Measurements from ENCODE around the gene CREB1.

CREB1 gene

DNA sequence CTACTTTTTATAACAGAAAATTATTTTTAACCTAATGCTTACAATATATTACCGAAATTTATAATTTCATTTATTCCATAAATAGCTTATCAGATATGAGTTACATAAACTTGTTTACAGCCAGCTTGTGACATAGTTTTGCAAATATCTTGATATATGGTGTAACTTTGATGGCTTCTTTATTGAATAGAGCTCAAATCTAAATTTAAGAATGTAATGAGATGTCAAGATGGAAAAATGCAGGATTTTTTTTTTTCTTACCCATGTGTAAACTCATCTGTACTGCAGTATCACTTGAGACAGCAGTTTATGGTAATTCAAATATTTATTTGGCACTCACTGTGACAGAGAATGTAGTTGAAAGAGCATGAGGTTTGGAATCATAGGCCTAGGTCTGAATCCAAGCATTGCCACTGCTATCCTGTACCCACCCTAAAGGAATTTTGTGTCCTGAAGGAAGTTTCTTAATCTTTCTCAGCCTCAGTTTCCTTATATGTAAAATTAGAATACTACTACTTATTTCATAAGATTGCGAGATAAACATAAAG, 3.8 kb downstream of the CREB1 start:
- TF ChIP-seq TAF1 (IDR thresholded peaks at IDR 0.05; ENCODE audit: low read depth) (no peak), TEAD4 (IDR thresholded peaks at IDR 0.05) (no peak), CREB1 (IDR thresholded peaks at IDR 0.05; ENCODE audit: low read depth) (no peak), YY1 (IDR thresholded peaks at IDR 0.05; ENCODE audit: low read depth) (no peak), EP300 (IDR thresholded peaks at IDR 0.05; ENCODE audit: borderline replicate concordance) (no peak), TCF12 (IDR thresholded peaks at IDR 0.05; ENCODE audit: low read depth) (no peak), NFIC (IDR thresholded peaks at IDR 0.05) (no peak), MAX (IDR thresholded peaks at IDR 0.05) (no peak), EGR1 (IDR thresholded peaks at IDR 0.05) (no peak)
- TF ChIP-seq, protein P1, sequence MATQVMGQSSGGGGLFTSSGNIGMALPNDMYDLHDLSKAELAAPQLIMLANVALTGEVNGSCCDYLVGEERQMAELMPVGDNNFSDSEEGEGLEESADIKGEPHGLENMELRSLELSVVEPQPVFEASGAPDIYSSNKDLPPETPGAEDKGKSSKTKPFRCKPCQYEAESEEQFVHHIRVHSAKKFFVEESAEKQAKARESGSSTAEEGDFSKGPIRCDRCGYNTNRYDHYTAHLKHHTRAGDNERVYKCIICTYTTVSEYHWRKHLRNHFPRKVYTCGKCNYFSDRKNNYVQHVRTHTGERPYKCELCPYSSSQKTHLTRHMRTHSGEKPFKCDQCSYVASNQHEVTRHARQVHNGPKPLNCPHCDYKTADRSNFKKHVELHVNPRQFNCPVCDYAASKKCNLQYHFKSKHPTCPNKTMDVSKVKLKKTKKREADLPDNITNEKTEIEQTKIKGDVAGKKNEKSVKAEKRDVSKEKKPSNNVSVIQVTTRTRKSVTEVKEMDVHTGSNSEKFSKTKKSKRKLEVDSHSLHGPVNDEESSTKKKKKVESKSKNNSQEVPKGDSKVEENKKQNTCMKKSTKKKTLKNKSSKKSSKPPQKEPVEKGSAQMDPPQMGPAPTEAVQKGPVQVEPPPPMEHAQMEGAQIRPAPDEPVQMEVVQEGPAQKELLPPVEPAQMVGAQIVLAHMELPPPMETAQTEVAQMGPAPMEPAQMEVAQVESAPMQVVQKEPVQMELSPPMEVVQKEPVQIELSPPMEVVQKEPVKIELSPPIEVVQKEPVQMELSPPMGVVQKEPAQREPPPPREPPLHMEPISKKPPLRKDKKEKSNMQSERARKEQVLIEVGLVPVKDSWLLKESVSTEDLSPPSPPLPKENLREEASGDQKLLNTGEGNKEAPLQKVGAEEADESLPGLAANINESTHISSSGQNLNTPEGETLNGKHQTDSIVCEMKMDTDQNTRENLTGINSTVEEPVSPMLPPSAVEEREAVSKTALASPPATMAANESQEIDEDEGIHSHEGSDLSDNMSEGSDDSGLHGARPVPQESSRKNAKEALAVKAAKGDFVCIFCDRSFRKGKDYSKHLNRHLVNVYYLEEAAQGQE (IDR thresholded peaks at IDR 0.05; ENCODE audit: low read depth) = no peak
- TF ChIP-seq, protein P2, sequence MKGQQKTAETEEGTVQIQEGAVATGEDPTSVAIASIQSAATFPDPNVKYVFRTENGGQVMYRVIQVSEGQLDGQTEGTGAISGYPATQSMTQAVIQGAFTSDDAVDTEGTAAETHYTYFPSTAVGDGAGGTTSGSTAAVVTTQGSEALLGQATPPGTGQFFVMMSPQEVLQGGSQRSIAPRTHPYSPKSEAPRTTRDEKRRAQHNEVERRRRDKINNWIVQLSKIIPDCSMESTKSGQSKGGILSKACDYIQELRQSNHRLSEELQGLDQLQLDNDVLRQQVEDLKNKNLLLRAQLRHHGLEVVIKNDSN (IDR thresholded peaks at IDR 0.05) = no peak

GRCh38 chr2:207534417-207534816, 4.7 kb downstream of the CREB1 start:
- TF ChIP-seq CEBPB (IDR thresholded peaks at IDR 0.05) (no peak), TEAD4 (IDR thresholded peaks at IDR 0.05) (no peak), CREB1 (IDR thresholded peaks at IDR 0.05; ENCODE audit: low read depth) (no peak), EGR1 (IDR thresholded peaks at IDR 0.05) (no peak)
- TF ChIP-seq, protein P2 (IDR thresholded peaks at IDR 0.05) = no peak

DNA sequence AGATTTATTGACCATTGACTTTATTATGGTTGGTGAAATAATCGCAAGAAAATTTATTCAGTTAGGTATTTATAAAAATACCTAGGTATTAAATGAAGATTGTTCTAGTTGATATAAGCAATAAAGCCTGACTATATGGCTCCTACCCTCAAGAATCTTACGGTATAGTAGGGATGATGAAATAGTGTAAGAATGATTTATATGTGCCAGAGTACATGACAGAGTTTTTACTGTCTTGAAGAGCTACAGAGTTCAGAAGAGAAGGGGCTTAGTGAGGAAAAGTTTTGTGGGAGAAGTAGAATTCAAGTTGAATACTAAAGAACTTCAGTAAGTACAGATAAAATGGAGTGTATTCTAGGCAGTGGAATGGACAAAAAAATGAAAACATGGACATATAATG, 9.7 kb downstream of the CREB1 start:
- TF ChIP-seq CEBPB (IDR thresholded peaks at IDR 0.05) (no peak), ZBTB7A (IDR thresholded peaks at IDR 0.05; ENCODE audit: low read depth) (no peak), YY1 (IDR thresholded peaks at IDR 0.05; ENCODE audit: low read depth) (no peak), TEAD4 (IDR thresholded peaks at IDR 0.05) (no peak), MAX (IDR thresholded peaks at IDR 0.05) (no peak), FOXM1 (IDR thresholded peaks at IDR 0.05; ENCODE audit: borderline replicate concordance, low read depth) (no peak)
- TF ChIP-seq, protein P2 (IDR thresholded peaks at IDR 0.05) = no peak
- TF ChIP-seq, protein P1 (IDR thresholded peaks at IDR 0.05; ENCODE audit: low read depth) = no peak

DNA sequence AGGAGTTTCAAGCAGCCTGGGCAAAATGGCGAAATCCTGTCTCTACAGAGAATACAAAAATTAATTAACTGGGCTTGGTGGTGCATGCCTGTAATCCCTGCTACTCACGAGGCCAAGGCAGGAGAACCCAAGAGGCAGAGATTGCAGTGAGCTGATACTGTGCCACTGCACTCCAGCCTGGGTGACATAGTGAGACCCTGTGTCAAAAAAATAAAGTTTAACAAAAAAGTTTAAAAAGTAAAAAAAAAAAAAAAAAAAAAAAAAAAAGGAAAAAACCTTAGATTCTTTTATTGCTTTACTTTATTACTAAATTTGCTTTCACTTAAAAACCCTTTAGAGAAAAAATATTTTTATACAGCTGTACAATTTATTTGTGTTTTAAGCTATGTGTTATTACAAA, 10.7 kb downstream of the CREB1 start:
- TF ChIP-seq EP300 (IDR thresholded peaks at IDR 0.05; ENCODE audit: borderline replicate concordance) (no peak), TCF12 (IDR thresholded peaks at IDR 0.05; ENCODE audit: low read depth) (no peak), MAX (IDR thresholded peaks at IDR 0.05) (no peak)
- TF ChIP-seq, protein P2 (IDR thresholded peaks at IDR 0.05) = no peak

- TF ChIP-seq, protein P2 (IDR thresholded peaks at IDR 0.05) = no peak
- TF ChIP-seq FOXM1 (IDR thresholded peaks at IDR 0.05; ENCODE audit: borderline replicate concordance, low read depth) = no peak
- TF ChIP-seq ZBTB7A (IDR thresholded peaks at IDR 0.05; ENCODE audit: low read depth) = no peak
- no peak for TF ChIP-seq MAX (IDR thresholded peaks at IDR 0.05)
- no peak for TF ChIP-seq CEBPB (IDR thresholded peaks at IDR 0.05)
- no peak for TF ChIP-seq TCF12 (IDR thresholded peaks at IDR 0.05; ENCODE audit: low read depth)
- TF ChIP-seq RAD21 (IDR thresholded peaks at IDR 0.05; ENCODE audit: low read depth) = no peak
- TF ChIP-seq NFIC (IDR thresholded peaks at IDR 0.05) = no peak
- no peak for TF ChIP-seq TAF1 (IDR thresholded peaks at IDR 0.05; ENCODE audit: low read depth)
These were observed 12.2 kb downstream of the CREB1 start for GRCh38 chr2:207541933-207542332.
